GM13977 (cell line): Measurements from ENCODE around the gene OBP2A.
"Not testable (repeated sequence)": the region's sequence is repeated elsewhere in the genome, so short reads cannot be mapped to it uniquely, and the experiment has no call there.

ENCODE experiments used
- DNase-seq: peaks from one replicate; pipeline ENCODE4 v3.0.0; 2012; ENCODE audit warnings: low spot score
- in situ Hi-C: fragments of 300-500 bp; cut with MboI; formaldehyde crosslinking; loops from one replicate; pipeline ENCODE4 v1.12.0; 2022; ENCODE audit warnings: low sequenced_read_pairs, low pct_unique_long_range_greater_than_20kb, mixed read lengths, inconsistent platforms; ENCODE audit not compliant: unreplicated experiment
- TF ChIP-seq, protein P1 (sequence below): IDR thresholded peaks from 2 replicates; pipeline ENCODE4 v1.5.1; 2012; ENCODE audit warnings: mild to moderate bottlenecking, control low read depth; ENCODE audit not compliant: insufficient read depth; ENCODE audit errors: extremely low read depth, missing control alignments

Gene OBP2A

DNA sequence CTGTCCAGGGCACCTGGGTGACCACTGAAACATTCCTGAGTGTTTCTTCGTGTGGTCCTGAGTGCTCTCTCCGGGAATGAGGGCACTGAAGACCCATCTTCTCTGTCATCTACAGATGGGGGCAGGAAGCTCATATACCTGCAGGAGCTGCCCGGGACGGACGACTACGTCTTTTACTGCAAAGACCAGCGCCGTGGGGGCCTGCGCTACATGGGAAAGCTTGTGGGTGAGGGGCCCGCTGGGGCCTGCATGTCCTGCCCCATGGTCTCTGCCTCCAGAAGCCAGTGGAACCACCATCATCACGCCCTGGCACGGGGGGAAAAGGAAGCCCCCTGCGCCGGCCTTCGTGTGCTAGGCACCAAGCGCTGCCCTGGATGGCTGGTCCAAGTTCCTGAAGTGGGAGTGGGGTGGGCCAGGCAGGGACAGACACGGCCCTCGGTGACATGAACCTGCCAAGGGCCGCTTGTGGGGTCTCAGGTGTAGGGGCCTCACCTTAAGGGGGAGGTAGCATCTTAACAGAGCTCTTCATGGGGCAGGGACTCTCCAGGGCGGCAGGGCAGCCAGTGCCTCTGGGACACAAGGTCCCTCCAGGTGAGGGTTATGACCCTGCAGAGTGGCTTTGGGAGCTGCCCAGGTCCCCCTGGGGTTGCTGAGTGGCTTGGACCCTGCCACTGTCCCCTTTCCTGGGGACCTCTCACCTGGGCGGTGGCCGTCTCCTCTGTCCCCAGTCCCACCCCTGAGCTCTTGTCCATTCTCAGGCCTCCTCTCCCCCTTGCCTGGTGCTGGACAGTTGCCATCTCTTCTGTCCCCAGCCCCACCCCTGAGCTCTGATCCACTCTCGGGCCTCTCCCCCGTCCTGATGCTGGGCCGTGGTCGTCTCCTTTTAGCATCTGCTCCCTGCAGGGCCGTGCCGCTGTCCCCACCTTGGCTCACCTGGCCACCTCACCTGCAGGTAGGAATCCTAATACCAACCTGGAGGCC lies 2.1 kb downstream of the OBP2A start:
- in situ Hi-C loops = no loop called here
- DNase-seq = peak; percentile 11
- TF ChIP-seq, protein P1, sequence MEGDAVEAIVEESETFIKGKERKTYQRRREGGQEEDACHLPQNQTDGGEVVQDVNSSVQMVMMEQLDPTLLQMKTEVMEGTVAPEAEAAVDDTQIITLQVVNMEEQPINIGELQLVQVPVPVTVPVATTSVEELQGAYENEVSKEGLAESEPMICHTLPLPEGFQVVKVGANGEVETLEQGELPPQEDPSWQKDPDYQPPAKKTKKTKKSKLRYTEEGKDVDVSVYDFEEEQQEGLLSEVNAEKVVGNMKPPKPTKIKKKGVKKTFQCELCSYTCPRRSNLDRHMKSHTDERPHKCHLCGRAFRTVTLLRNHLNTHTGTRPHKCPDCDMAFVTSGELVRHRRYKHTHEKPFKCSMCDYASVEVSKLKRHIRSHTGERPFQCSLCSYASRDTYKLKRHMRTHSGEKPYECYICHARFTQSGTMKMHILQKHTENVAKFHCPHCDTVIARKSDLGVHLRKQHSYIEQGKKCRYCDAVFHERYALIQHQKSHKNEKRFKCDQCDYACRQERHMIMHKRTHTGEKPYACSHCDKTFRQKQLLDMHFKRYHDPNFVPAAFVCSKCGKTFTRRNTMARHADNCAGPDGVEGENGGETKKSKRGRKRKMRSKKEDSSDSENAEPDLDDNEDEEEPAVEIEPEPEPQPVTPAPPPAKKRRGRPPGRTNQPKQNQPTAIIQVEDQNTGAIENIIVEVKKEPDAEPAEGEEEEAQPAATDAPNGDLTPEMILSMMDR = no peak

DNA sequence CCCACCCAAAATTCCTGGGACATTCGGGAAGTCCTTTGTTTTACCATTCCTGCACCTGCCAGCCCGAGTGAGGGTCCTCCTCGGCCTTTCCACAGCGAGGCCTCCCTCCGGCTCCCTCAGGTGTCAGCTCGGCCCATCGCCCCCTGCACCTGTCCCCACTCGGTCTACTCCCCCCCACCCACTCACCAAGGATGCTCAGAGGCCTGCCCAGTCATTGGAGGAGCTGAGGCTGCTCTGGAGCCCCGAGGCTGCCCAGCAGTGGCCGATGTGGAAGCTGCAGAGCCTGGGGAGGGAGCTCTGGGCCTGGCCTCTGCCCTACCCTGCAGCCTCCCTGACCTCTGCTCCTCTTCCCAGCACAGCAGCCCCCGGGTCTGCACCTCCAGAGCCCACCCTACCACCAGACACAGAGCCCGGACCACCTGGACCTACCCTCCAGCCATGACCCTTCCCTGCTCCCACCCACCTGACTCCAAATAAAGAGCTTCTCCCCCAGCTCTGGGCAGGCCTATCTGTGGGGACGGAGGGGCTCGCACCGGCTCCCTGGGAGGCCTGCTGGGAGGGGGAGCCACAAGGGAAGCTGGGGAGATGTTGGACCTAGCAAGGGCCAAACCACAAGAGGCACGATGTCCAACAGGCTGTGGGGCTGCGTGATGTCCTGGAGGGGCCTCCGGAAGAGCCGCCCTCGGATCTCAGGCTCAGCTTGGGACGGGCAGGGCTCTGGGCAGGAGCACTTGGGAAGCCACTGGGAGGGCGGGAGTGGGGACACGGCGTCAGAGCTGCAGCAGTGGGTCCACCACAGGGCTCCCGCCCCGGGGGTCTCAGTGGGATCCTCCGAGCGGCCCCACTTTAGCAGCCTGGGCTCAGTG lies 3.8 kb downstream of the OBP2A start:
- DNase-seq, in situ Hi-C loops: not testable (repeated sequence)

DNA sequence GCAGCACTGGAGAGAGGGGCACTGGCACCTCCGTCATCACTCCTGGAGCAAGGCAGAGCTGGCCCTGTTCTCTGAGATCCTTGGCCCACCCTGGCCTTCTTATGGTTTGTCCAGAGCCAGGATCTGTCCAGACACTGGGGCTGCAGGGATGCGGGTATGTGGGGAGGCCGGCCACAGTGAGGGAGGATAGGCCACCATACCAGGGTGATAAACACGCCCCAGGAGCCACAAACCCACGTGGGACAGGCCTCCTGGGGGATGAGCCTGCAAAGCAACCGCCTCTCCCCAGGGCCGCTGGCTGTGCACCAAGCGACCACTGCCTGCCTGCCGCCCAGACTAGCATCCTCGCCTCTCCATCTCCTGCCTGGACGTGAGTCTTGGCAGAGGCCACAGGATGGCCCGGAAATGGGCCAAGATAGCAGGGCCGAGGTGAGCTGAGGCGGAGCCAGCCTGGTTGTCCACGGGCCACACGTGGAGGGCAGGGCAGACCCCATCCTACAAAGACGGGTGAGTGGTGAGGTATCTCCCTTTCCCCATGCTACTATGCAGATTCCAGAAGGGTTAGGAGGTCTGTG lies 4.5 kb downstream of the OBP2A start:
- TF ChIP-seq, protein P1 = no peak
- in situ Hi-C loops = no loop called here
- DNase-seq = no peak

DNA sequence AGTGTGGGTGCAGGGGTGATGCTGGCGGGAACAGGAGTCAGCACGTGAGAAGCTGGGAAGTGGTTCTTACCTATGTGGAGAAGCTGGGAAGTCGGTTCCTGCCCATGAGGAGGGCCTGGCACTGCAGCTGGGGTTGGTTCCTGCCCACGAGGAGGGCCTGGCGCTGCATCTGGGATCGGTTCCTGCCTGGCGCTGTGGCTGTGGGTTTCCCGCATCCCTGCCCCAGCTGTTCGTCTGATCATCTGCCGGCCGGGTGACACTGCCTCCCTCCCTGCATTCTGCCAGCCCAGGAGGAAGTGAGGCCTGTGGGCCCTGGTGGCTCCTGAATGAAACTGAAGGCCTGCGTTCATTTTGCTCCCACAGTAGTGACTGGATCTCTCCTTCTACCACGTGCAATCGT lies 5.1 kb downstream of the OBP2A start:
- no peak for DNase-seq
- TF ChIP-seq, protein P1 = no peak
- in situ Hi-C loops = no loop called here

DNA sequence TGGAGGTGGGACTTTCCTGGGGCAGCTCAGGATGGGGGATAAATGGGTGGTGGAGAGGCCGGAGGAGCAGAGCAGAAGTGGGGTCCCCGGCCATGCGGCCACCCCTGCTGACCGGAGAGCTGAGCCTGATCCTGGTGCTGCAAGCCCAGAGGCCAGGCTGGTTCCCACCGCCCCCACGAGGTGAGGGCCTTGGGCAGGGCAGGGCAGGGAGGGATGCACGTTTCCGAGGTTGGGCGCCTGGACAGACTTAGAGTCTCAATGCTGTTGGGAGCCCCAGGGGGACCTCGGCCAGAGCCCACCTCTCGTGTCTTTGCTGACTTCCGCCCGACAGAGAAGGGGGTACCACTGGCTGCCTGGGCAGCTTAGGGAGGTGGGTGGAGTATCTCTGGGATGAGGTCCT lies 5.5 kb downstream of the OBP2A start:
- in situ Hi-C loops = no loop called here
- DNase-seq = no peak
- TF ChIP-seq, protein P1 = no peak

DNA sequence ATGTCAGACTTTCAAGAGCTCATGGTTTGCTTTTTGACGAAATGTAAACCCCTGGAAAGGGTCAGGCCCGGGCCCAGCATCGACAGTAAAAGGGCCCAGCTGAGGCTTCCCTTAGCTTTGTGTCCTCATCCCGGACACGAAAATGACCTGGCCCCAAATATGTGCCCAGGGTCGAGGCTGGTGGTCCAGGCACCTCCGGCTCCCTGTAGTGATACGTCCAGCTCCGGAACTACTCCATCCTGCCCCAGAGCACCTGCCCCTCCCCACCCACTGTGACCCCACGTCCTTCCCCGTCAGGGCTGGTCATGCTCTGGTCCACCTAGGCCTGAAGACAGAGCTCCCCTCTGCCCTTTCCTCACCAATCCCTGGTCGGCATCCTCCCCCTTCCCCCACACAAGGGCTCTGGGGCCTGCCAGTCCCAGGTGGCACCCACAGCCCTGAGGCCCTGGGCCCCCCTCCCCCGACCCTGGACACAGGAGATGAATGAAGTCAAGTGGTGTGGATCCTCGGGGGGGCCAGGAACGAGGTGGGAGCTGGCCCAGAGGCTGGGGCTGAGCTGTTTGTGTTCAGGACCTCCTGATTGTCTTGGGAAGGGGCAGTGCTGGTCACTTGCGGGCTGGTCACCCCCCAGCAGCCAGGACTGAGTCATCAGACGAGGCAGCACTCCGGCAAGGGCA lies 6.2 kb downstream of the OBP2A start:
- in situ Hi-C loops = no loop called here
- DNase-seq = no peak
- TF ChIP-seq, protein P1 = no peak
